HG02763 (cell line): ENCODE results near the gene DIO3.
"Not testable (repeated sequence)": the region's sequence is repeated elsewhere in the genome, so short reads cannot be mapped to it uniquely, and the experiment has no call there.

Experiments
- ATAC-seq: cut with Tn5 transposase; IDR thresholded peaks from one replicate; pipeline ENCODE4 v1.9.1; 2021; ENCODE audit warnings: mild to moderate bottlenecking, moderate library complexity; ENCODE audit not compliant: unreplicated experiment

DIO3 gene

GRCh38 chr14:101540481-101541462, 20.5 kb upstream of the DIO3 start:
- ATAC-seq, result no peak

- no peak for ATAC-seq
Observed at GRCh38 chr14:101542391-101542790, 18.9 kb upstream of the DIO3 start.

GRCh38 chr14:101543814-101544213, 17.5 kb upstream of the DIO3 start:
- ATAC-seq, result no peak

- no peak for ATAC-seq
Observed at GRCh38 chr14:101544550-101544949, 16.7 kb upstream of the DIO3 start.

- ATAC-seq, result no peak
Observed at GRCh38 chr14:101546706-101547105, 14.6 kb upstream of the DIO3 start.

- ATAC-seq, result no peak
Observed at GRCh38 chr14:101547107-101547738, 14.1 kb upstream of the DIO3 start.

GRCh38 chr14:101547961-101548669, 13.2 kb upstream of the DIO3 start:
- ATAC-seq, result no peak

- ATAC-seq, result no peak
Observed at GRCh38 chr14:101548710-101549109, 12.6 kb upstream of the DIO3 start.

GRCh38 chr14:101549154-101549553, 12.1 kb upstream of the DIO3 start:
- ATAC-seq, result no peak

- ATAC-seq, result not testable (repeated sequence)
Observed at GRCh38 chr14:101550202-101550912, 10.9 kb upstream of the DIO3 start.

GRCh38 chr14:101551729-101552595, 9.3 kb upstream of the DIO3 start:
- ATAC-seq, result no peak

- ATAC-seq, result no peak
Observed at GRCh38 chr14:101552786-101553231, 8.5 kb upstream of the DIO3 start.

GRCh38 chr14:101553393-101553792, 7.9 kb upstream of the DIO3 start:
- ATAC-seq, result no peak

- no peak for ATAC-seq
Observed at GRCh38 chr14:101553931-101554330, 7.4 kb upstream of the DIO3 start.

- no peak for ATAC-seq
Observed at GRCh38 chr14:101554991-101555668, 6.2 kb upstream of the DIO3 start.

- not testable (repeated sequence) for ATAC-seq
Observed at GRCh38 chr14:101555669-101556043, 5.6 kb upstream of the DIO3 start.

- ATAC-seq, result no peak
Observed at GRCh38 chr14:101556131-101556530, 5.2 kb upstream of the DIO3 start.

GRCh38 chr14:101556566-101557320, 4.6 kb upstream of the DIO3 start:
- no peak for ATAC-seq

GRCh38 chr14:101557321-101557695, 4.0 kb upstream of the DIO3 start:
- no peak for ATAC-seq
